ENCODE results near the gene LCE7A.

The LCE7A gene

GRCh38 chr1:152907686-152908601, 48.1 kb downstream of the LCE7A start, which contains the start of gene IVL:
TSS of gene IVL (plus strand) at chr1:152908546. CDS start at chr1:152909798, 1,252 bp downstream.
- no peak within 1 kb of the TSS for H2AFZ ChIP-seq (ENCODE audit: insufficient read depth, low read length, poor library complexity)
- peak within 1 kb of the TSS; percentile 23 for H2BK12ac ChIP-seq (ENCODE audit: low read length)
- no peak within 1 kb of the TSS for H4K8ac ChIP-seq (ENCODE audit: low read depth, low read length)
- no peaks in the 10 kb centered on the region for H3K27me3 ChIP-seq (ENCODE audit: insufficient read depth, low read length)
- H3K27ac ChIP-seq (ENCODE audit: low read depth, low read length) = no peak within 1 kb of the TSS
- no peak within 1 kb of the TSS for H3K4me3 ChIP-seq (ENCODE audit: low read depth, low read length)
- H3K4me2 ChIP-seq (ENCODE audit: low read length) = no peak within 1 kb of the TSS
- H4K12ac ChIP-seq (ENCODE audit: low read depth, low read length) = no peak within 1 kb of the TSS
- H3K79me2 ChIP-seq (ENCODE audit: control insufficient read depth, insufficient read depth, low read length, poor library complexity) = no peaks in the 10 kb centered on the region
- H2AK5ac ChIP-seq (ENCODE audit: low read length) = no peak within 1 kb of the TSS
- peak; percentile 95 to 97 for DNase-seq
- no peak within 1 kb of the TSS for H3K18ac ChIP-seq (ENCODE audit: low read length)
- peaks cover 7 to 15% of the 10 kb centered on the region in 2 experiments for H3K4me1 ChIP-seq (ENCODE audit: control insufficient read depth in 1 of 2, insufficient read depth in 2 of 2, low read length in 2 of 2)
- H3K9me3 ChIP-seq (ENCODE audit: insufficient read depth, low read depth, low read length) = peaks cover 15% of the 10 kb centered on the region
- no peak within 1 kb of the TSS for H3K23ac ChIP-seq (ENCODE audit: low read length)
- H4K91ac ChIP-seq (ENCODE audit: low read depth, low read length) = peak within 1 kb of the TSS; percentile 35
- H3K79me1 ChIP-seq (ENCODE audit: low read length) = peaks cover 9% of the 10 kb centered on the region
- no peak within 1 kb of the TSS for H3K4ac ChIP-seq (ENCODE audit: low read depth, low read length)
- no peaks in the 10 kb centered on the region for H3K36me3 ChIP-seq (ENCODE audit: control insufficient read depth in 1 of 2, insufficient read depth in 2 of 2, low read length in 2 of 2)
- no CpG with 5 or more reads among the region's 4 CpGs for WGBS (ENCODE audit: extremely low coverage, insufficient coverage, insufficient read length)
- H2BK5ac ChIP-seq (ENCODE audit: low read depth, low read length, poor library complexity) = no peak within 1 kb of the TSS
- no peak within 1 kb of the TSS for H3K9ac ChIP-seq (ENCODE audit: low read length)
- H2BK120ac ChIP-seq (ENCODE audit: insufficient read depth, low read length, poor library complexity) = peak within 1 kb of the TSS; percentile 41
- no peak within 1 kb of the TSS for H3K14ac ChIP-seq (ENCODE audit: low read length)

GRCh38 chr1:152909206-152909605, 49.4 kb downstream of the LCE7A start:
- H4K91ac ChIP-seq (ENCODE audit: low read depth, low read length) = peak overlapping the region; percentile 35
- no peak overlapping the region for H3K4me3 ChIP-seq (ENCODE audit: low read depth, low read length)
- H2BK12ac ChIP-seq (ENCODE audit: low read length) = no peak overlapping the region
- no peak overlapping the region for H2BK120ac ChIP-seq (ENCODE audit: insufficient read depth, low read length, poor library complexity)
- H3K4me1 ChIP-seq (ENCODE audit: control insufficient read depth in 1 of 2, insufficient read depth in 2 of 2, low read length in 2 of 2) = peaks cover 7 to 15% of the 10 kb centered on the region in 2 experiments
- no peak overlapping the region for H4K12ac ChIP-seq (ENCODE audit: low read depth, low read length)
- no peak overlapping the region for H3K14ac ChIP-seq (ENCODE audit: low read length)
- H3K23ac ChIP-seq (ENCODE audit: low read length) = no peak overlapping the region
- H3K36me3 ChIP-seq (ENCODE audit: control insufficient read depth in 1 of 2, insufficient read depth in 2 of 2, low read length in 2 of 2) = no peaks in the 10 kb centered on the region
- no peak overlapping the region for H3K4ac ChIP-seq (ENCODE audit: low read depth, low read length)
- peaks cover 9% of the 10 kb centered on the region for H3K79me1 ChIP-seq (ENCODE audit: low read length)
- H3K27ac ChIP-seq (ENCODE audit: low read depth, low read length) = no peak overlapping the region
- no peak for DNase-seq
- H3K4me2 ChIP-seq (ENCODE audit: low read length) = no peak overlapping the region
- H2AFZ ChIP-seq (ENCODE audit: insufficient read depth, low read length, poor library complexity) = no peak overlapping the region
- no peak overlapping the region for H3K18ac ChIP-seq (ENCODE audit: low read length)
- H3K27me3 ChIP-seq (ENCODE audit: insufficient read depth, low read length) = no peaks in the 10 kb centered on the region
- no peak overlapping the region for H4K8ac ChIP-seq (ENCODE audit: low read depth, low read length)
- no peak overlapping the region for H3K9ac ChIP-seq (ENCODE audit: low read length)
- no peaks in the 10 kb centered on the region for H3K79me2 ChIP-seq (ENCODE audit: control insufficient read depth, insufficient read depth, low read length, poor library complexity)
- WGBS (ENCODE audit: extremely low coverage, insufficient coverage, insufficient read length) = no CpG with 5 or more reads among the region's 3 CpGs
- no peak overlapping the region for H2AK5ac ChIP-seq (ENCODE audit: low read length)
- no peak overlapping the region for H2BK5ac ChIP-seq (ENCODE audit: low read depth, low read length, poor library complexity)
- H3K9me3 ChIP-seq (ENCODE audit: insufficient read depth, low read depth, low read length) = peaks cover 13% of the 10 kb centered on the region

All from trophoblast cell (in vitro differentiated cells and primary cell).